ENCODE results near the gene CDC37.
"Not testable (repeated sequence)": the region's sequence is repeated elsewhere in the genome, so short reads cannot be mapped to it uniquely, and the experiment has no call there.

The CDC37 gene

GRCh38 chr19:10395003-10395402 is 8.3 kb downstream of the CDC37 start:
- no peak for DNase-seq (ENCODE audit: low spot score)

GRCh38 chr19:10393137-10393536 is 10.2 kb downstream of the CDC37 start:
- no peak for DNase-seq (ENCODE audit: low spot score)

- no peak for DNase-seq (ENCODE audit: low spot score)
These were observed 11.2 kb downstream of the CDC37 start for GRCh38 chr19:10392120-10392519.

- DNase-seq (ENCODE audit: low spot score) = peak; percentile 85
These were observed 12.6 kb downstream of the CDC37 start for GRCh38 chr19:10390652-10391286.

- no peak for DNase-seq (ENCODE audit: low spot score)
These were observed 13.5 kb downstream of the CDC37 start for GRCh38 chr19:10389863-10390262.

- DNase-seq (ENCODE audit: low spot score) = peak; percentile 69
These were observed 14.4 kb downstream of the CDC37 start for GRCh38 chr19:10388957-10389356.

- no peak for DNase-seq (ENCODE audit: low spot score)
These were observed 18.8 kb downstream of the CDC37 start for GRCh38 chr19:10384580-10384979.

- not testable (repeated sequence) for DNase-seq (ENCODE audit: low spot score)
These were observed 20.2 kb downstream of the CDC37 start for GRCh38 chr19:10383223-10383499.

GRCh38 chr19:10380313-10381102 is 22.8 kb downstream of the CDC37 start, which contains the start of gene TYK2:
Gene TYK2, minus strand, starts transcription at chr19:10380572. Its CDS starts 2,166 bp downstream, at chr19:10378406.
- peak; percentile 100 for DNase-seq (ENCODE audit: low spot score)

GRCh38 chr19:10379880-10380312 is 23.4 kb downstream of the CDC37 start:
- DNase-seq (ENCODE audit: low spot score) = no peak

- no peak for DNase-seq (ENCODE audit: low spot score)
These were observed 25.2 kb downstream of the CDC37 start for GRCh38 chr19:10378124-10378523.

GRCh38 chr19:10377140-10377640 is 26.2 kb downstream of the CDC37 start:
- DNase-seq (ENCODE audit: low spot score) = not testable (repeated sequence)

GRCh38 chr19:10374931-10375330 is 28.4 kb downstream of the CDC37 start:
- no peak for DNase-seq (ENCODE audit: low spot score)

GRCh38 chr19:10372690-10373089 is 30.7 kb downstream of the CDC37 start:
- DNase-seq (ENCODE audit: low spot score) = no peak

- DNase-seq (ENCODE audit: low spot score) = peak; percentile 25
These were observed 35.1 kb downstream of the CDC37 start for GRCh38 chr19:10368101-10368803.

GRCh38 chr19:10366950-10367512 is 36.3 kb downstream of the CDC37 start:
- not testable (repeated sequence) for DNase-seq (ENCODE audit: low spot score)

- no peak for DNase-seq (ENCODE audit: low spot score)
These were observed 37.8 kb downstream of the CDC37 start for GRCh38 chr19:10365518-10365917.

GRCh38 chr19:10364644-10365043 is 38.7 kb downstream of the CDC37 start:
- DNase-seq (ENCODE audit: low spot score) = no peak

- no peak for DNase-seq (ENCODE audit: low spot score)
These were observed 39.5 kb downstream of the CDC37 start for GRCh38 chr19:10363789-10364281.

GRCh38 chr19:10362259-10362658 is 41.1 kb downstream of the CDC37 start:
- DNase-seq (ENCODE audit: low spot score) = no peak

GRCh38 chr19:10361569-10362011 is 41.8 kb downstream of the CDC37 start:
- DNase-seq (ENCODE audit: low spot score) = no peak

- DNase-seq (ENCODE audit: low spot score) = no peak
These were observed 46.9 kb downstream of the CDC37 start for GRCh38 chr19:10356431-10356830.

Measured in iPS-NIHi11 (cell line).